ENCODE results near the gene NF1. TPM values are rescaled to one million over a fixed set of nuclear protein-coding genes. Genes with fewer than 3 reads are reported as not detected.
"Not testable (repeated sequence)": the region's sequence is repeated elsewhere in the genome, so short reads cannot be mapped to it uniquely, and the experiment has no call there.

The NF1 gene
- total RNA-seq (30.4 TPM), polyA plus RNA-seq (ENCODE audit: insufficient read depth in 1 of 8, insufficient read length in 8 of 8, low replicate concordance in 1 of 8) (10 to 100 TPM; 13.8 to 30.4 (median 22.5) TPM)
- long read RNA-seq, donor 1: 0 reads
- long read RNA-seq, donor 2: 0 reads
- long read RNA-seq, donor 3, full-length matches to known transcripts: 1 of 10 reads
- long read RNA-seq, donor 3, partial matches to known transcripts: 9 of 10 reads
- long read RNA-seq, donor 3, other reads (novel, unspliced or antisense): 0 of 10 reads
- long read RNA-seq, donor 4, partial matches to known transcripts: 0 of 8 reads
- long read RNA-seq, donor 4, other reads (novel, unspliced or antisense): 6 of 8 reads
- long read RNA-seq, donor 5, full-length matches to known transcripts: 1 of 11 reads
- long read RNA-seq, donor 5, partial matches to known transcripts: 0 of 11 reads
- long read RNA-seq, donor 5, other reads (novel, unspliced or antisense): 10 of 11 reads
- long read RNA-seq, donor 6, partial matches to known transcripts: 0 of 1 reads
- long read RNA-seq, donor 6, other reads (novel, unspliced or antisense): 0 of 1 reads
- long read RNA-seq, donor 7, full-length matches to known transcripts: 1 of 1 reads
- long read RNA-seq, donor 7, partial matches to known transcripts: 0 of 1 reads
- long read RNA-seq, donor 7, other reads (novel, unspliced or antisense): 0 of 1 reads
- long read RNA-seq, donor 8, partial matches to known transcripts: 0 of 4 reads
- long read RNA-seq, donor 8, other reads (novel, unspliced or antisense): 0 of 4 reads
- long read RNA-seq, donor 9, partial matches to known transcripts: 0 of 3 reads
- long read RNA-seq, donor 9, other reads (novel, unspliced or antisense): 0 of 3 reads
- long read RNA-seq, donor 10, full-length matches to known transcripts: 4 of 11 reads
- long read RNA-seq, donor 10, partial matches to known transcripts: 7 of 11 reads
- long read RNA-seq, donor 10, other reads (novel, unspliced or antisense): 0 of 11 reads
- long read RNA-seq, donor 11, full-length matches to known transcripts: 3 of 3 reads
- long read RNA-seq, donor 11, partial matches to known transcripts: 0 of 3 reads
- long read RNA-seq, donor 11, other reads (novel, unspliced or antisense): 0 of 3 reads

- Histone ChIP-seq H3K27ac (ENCODE audit: low read length) (peak within 1 kb of the TSS; percentile 94), H3K27me3 (ENCODE audit: control insufficient read depth, insufficient read depth, low read length) (no peaks in the 10 kb centered on the region), H3K4me1 (ENCODE audit: control insufficient read depth, insufficient read depth, low read length) (peaks cover 6% of the 10 kb centered on the region), H3K4me3 (ENCODE audit: low read length) (peak within 1 kb of the TSS; percentile 82), H3K36me3 (ENCODE audit: control insufficient read depth, insufficient read depth, low read length) (no peaks in the 10 kb centered on the region), H3K9me3 (replicated peaks; ENCODE audit: control insufficient read depth, low read depth, low read length) (no peaks in the 10 kb centered on the region)
- 0% methylated on average over 19 of the region's 45 CpGs for WGBS (ENCODE audit: insufficient coverage)
- peak; percentile 98 for DNase-seq
Observed at GRCh38 chr17:31094600-31095235, at the start of gene NF1. Gene NF1, plus strand, starts transcription at chr17:31094977. Its CDS starts 333 bp downstream, at chr17:31095310.

- H3K36me3 ChIP-seq (ENCODE audit: control insufficient read depth, insufficient read depth, low read length); H3K9me3 ChIP-seq (replicated peaks; ENCODE audit: control insufficient read depth, low read depth, low read length); H3K27ac ChIP-seq (ENCODE audit: low read length); H3K27me3 ChIP-seq (ENCODE audit: control insufficient read depth, insufficient read depth, low read length); H3K4me3 ChIP-seq (ENCODE audit: low read length); H3K4me1 ChIP-seq (ENCODE audit: control insufficient read depth, insufficient read depth, low read length); DNase-seq: not testable (repeated sequence)
- WGBS (ENCODE audit: insufficient coverage): no CpG with 5 or more reads among the region's 7 CpGs
Observed at GRCh38 chr17:31046856-31047425, 47.8 kb upstream of the NF1 start.

GRCh38 chr17:31048142-31048541, 46.6 kb upstream of the NF1 start:
- Histone ChIP-seq H3K27ac (ENCODE audit: low read length) (no peak overlapping the region), H3K36me3 (ENCODE audit: control insufficient read depth, insufficient read depth, low read length) (no peaks in the 10 kb centered on the region), H3K9me3 (replicated peaks; ENCODE audit: control insufficient read depth, low read depth, low read length) (no peaks in the 10 kb centered on the region), H3K4me1 (ENCODE audit: control insufficient read depth, insufficient read depth, low read length) (peaks cover 5% of the 10 kb centered on the region), H3K4me3 (ENCODE audit: low read length) (no peak overlapping the region), H3K27me3 (ENCODE audit: control insufficient read depth, insufficient read depth, low read length) (no peaks in the 10 kb centered on the region)
- DNase-seq: no peak

GRCh38 chr17:31048780-31049179, 46.0 kb upstream of the NF1 start:
- Histone ChIP-seq H3K4me1 (ENCODE audit: control insufficient read depth, insufficient read depth, low read length) (peaks cover 5% of the 10 kb centered on the region), H3K27me3 (ENCODE audit: control insufficient read depth, insufficient read depth, low read length) (no peaks in the 10 kb centered on the region), H3K36me3 (ENCODE audit: control insufficient read depth, insufficient read depth, low read length) (no peaks in the 10 kb centered on the region), H3K9me3 (replicated peaks; ENCODE audit: control insufficient read depth, low read depth, low read length) (no peaks in the 10 kb centered on the region), H3K4me3 (ENCODE audit: low read length) (no peak overlapping the region), H3K27ac (ENCODE audit: low read length) (no peak overlapping the region)
- DNase-seq: no peak

- Histone ChIP-seq H3K27ac (ENCODE audit: low read length) (no peak overlapping the region), H3K4me1 (ENCODE audit: control insufficient read depth, insufficient read depth, low read length) (peaks cover 5% of the 10 kb centered on the region), H3K36me3 (ENCODE audit: control insufficient read depth, insufficient read depth, low read length) (no peaks in the 10 kb centered on the region), H3K27me3 (ENCODE audit: control insufficient read depth, insufficient read depth, low read length) (no peaks in the 10 kb centered on the region), H3K9me3 (replicated peaks; ENCODE audit: control insufficient read depth, low read depth, low read length) (no peaks in the 10 kb centered on the region), H3K4me3 (ENCODE audit: low read length) (no peak overlapping the region)
- 100% methylated on average over 8 of the region's 9 CpGs for WGBS (ENCODE audit: insufficient coverage)
- DNase-seq: no peak
Observed at GRCh38 chr17:31050948-31051347, 43.8 kb upstream of the NF1 start.

GRCh38 chr17:31051506-31051905, 43.3 kb upstream of the NF1 start:
- no peaks in the 10 kb centered on the region for H3K27me3 ChIP-seq (ENCODE audit: control insufficient read depth, insufficient read depth, low read length)
- no peak overlapping the region for H3K27ac ChIP-seq (ENCODE audit: low read length)
- no peaks in the 10 kb centered on the region for H3K9me3 ChIP-seq (replicated peaks; ENCODE audit: control insufficient read depth, low read depth, low read length)
- H3K4me1 ChIP-seq (ENCODE audit: control insufficient read depth, insufficient read depth, low read length): peaks cover 5% of the 10 kb centered on the region
- WGBS (ENCODE audit: insufficient coverage): 83% methylated on average over 1 of the region's 2 CpGs
- peak; percentile 23 for DNase-seq
- H3K36me3 ChIP-seq (ENCODE audit: control insufficient read depth, insufficient read depth, low read length): no peaks in the 10 kb centered on the region
- no peak overlapping the region for H3K4me3 ChIP-seq (ENCODE audit: low read length)

- peak; percentile 72 for DNase-seq
- H3K9me3 ChIP-seq (replicated peaks; ENCODE audit: control insufficient read depth, low read depth, low read length): no peaks in the 10 kb centered on the region
- no peak overlapping the region for H3K27ac ChIP-seq (ENCODE audit: low read length)
- H3K4me1 ChIP-seq (ENCODE audit: control insufficient read depth, insufficient read depth, low read length): peaks cover 5% of the 10 kb centered on the region
- WGBS (ENCODE audit: insufficient coverage): 63% methylated on average over 4 of the region's 9 CpGs
- H3K4me3 ChIP-seq (ENCODE audit: low read length): no peak overlapping the region
- H3K36me3 ChIP-seq (ENCODE audit: control insufficient read depth, insufficient read depth, low read length): no peaks in the 10 kb centered on the region
- no peaks in the 10 kb centered on the region for H3K27me3 ChIP-seq (ENCODE audit: control insufficient read depth, insufficient read depth, low read length)
Observed at GRCh38 chr17:31052187-31052889, 42.4 kb upstream of the NF1 start.

GRCh38 chr17:31053071-31053470, 41.7 kb upstream of the NF1 start:
- H3K36me3 ChIP-seq (ENCODE audit: control insufficient read depth, insufficient read depth, low read length): no peaks in the 10 kb centered on the region
- H3K27me3 ChIP-seq (ENCODE audit: control insufficient read depth, insufficient read depth, low read length): no peaks in the 10 kb centered on the region
- H3K27ac ChIP-seq (ENCODE audit: low read length): no peak overlapping the region
- H3K4me3 ChIP-seq (ENCODE audit: low read length): no peak overlapping the region
- no peak for DNase-seq
- WGBS (ENCODE audit: insufficient coverage): no CpG with 5 or more reads among the region's 4 CpGs
- H3K4me1 ChIP-seq (ENCODE audit: control insufficient read depth, insufficient read depth, low read length): peaks cover 5% of the 10 kb centered on the region
- H3K9me3 ChIP-seq (replicated peaks; ENCODE audit: control insufficient read depth, low read depth, low read length): no peaks in the 10 kb centered on the region

GRCh38 chr17:31054761-31055160, 40.0 kb upstream of the NF1 start:
- H3K27me3 ChIP-seq (ENCODE audit: control insufficient read depth, insufficient read depth, low read length): no peaks in the 10 kb centered on the region
- H3K4me1 ChIP-seq (ENCODE audit: control insufficient read depth, insufficient read depth, low read length): peaks cover 5% of the 10 kb centered on the region
- H3K9me3 ChIP-seq (replicated peaks; ENCODE audit: control insufficient read depth, low read depth, low read length): no peaks in the 10 kb centered on the region
- H3K36me3 ChIP-seq (ENCODE audit: control insufficient read depth, insufficient read depth, low read length): no peaks in the 10 kb centered on the region
- WGBS (ENCODE audit: insufficient coverage): 65% methylated on average over 2 of the region's 3 CpGs
- no peak overlapping the region for H3K27ac ChIP-seq (ENCODE audit: low read length)
- no peak overlapping the region for H3K4me3 ChIP-seq (ENCODE audit: low read length)
- DNase-seq: no peak
